Lung (tissue), 12 donors: ENCODE data around the gene COMMD4. TPM values are rescaled to one million over a fixed set of nuclear protein-coding genes. Genes with fewer than 3 reads are reported as not detected.
"Not testable (repeated sequence)": the region's sequence is repeated elsewhere in the genome, so short reads cannot be mapped to it uniquely, and the experiment has no call there.

Experiments used
- ATAC-seq: fragments of 200-7000 bp; cut with Tn5 transposase; one replicate; pipeline ENCODE4 v1.9.1; 2020; ENCODE audit warnings: moderate number of reproducible peaks; ENCODE audit not compliant: insufficient read depth, low FRiP score
- DNase-seq, 3 donors: peaks; one replicate each; pipeline ENCODE4 v3.0.0-alpha.2; 2013 to 2017
- H3K27ac ChIP-seq, 2 donors: one replicate each; pipeline ENCODE4 v1.5.1; 2013; ENCODE audit warnings: mild to moderate bottlenecking in 2 of 2, moderate library complexity in 2 of 2, control low read depth in 1 of 2, inconsistent platforms in 1 of 2, low read depth in 1 of 2, low read length in 1 of 2
- H3K27me3 ChIP-seq, 3 donors: one replicate each; pipeline ENCODE4 v1.5.1; 2013; ENCODE audit warnings: low read length in 2 of 3; ENCODE audit not compliant: control insufficient read depth in 3 of 3, insufficient read depth in 3 of 3
- H3K36me3 ChIP-seq, 4 donors: one replicate each; pipeline ENCODE4 v1.5.1; 2013; ENCODE audit warnings: low read length in 4 of 4, mild to moderate bottlenecking in 1 of 4, moderate library complexity in 1 of 4; ENCODE audit not compliant: control insufficient read depth in 4 of 4, insufficient read depth in 4 of 4
- H3K4me1 ChIP-seq, 5 donors: one replicate each; pipeline ENCODE4 v1.5.1; 2013; ENCODE audit warnings: low read length in 5 of 5, mild to moderate bottlenecking in 2 of 5, moderate library complexity in 1 of 5; ENCODE audit not compliant: control insufficient read depth in 5 of 5, insufficient read depth in 5 of 5
- H3K4me3 ChIP-seq: one replicate; pipeline ENCODE4 v1.5.1; 2013; ENCODE audit warnings: mild to moderate bottlenecking, control low read depth, moderate library complexity
- H3K9ac ChIP-seq, 2 donors: one replicate each; pipeline ENCODE4 v1.5.1; 2013; ENCODE audit warnings: low read length in 2 of 2, control low read depth in 1 of 2; ENCODE audit not compliant: insufficient read depth in 1 of 2
- H3K9me3 ChIP-seq, 4 donors: one replicate each; pipeline ENCODE4 v1.5.1; 2013; ENCODE audit warnings: low read length in 3 of 4, mild to moderate bottlenecking in 1 of 4, moderate library complexity in 1 of 4; ENCODE audit not compliant: control insufficient read depth in 4 of 4, insufficient read depth in 3 of 4
- WGBS, 2 donors: extraction: QIAGEN DNeasy Blood & Tissue Kit; methylation state at CpG; one replicate each; pipeline ENCODE4 v1.1.7; 2013; 5-methylcytosine and 5-hydroxymethylcytosine counted together
- polyA plus RNA-seq, 2 donors: library from polyadenylated mRNA; stranded (reverse); fragments of 200-250 nt; gene quantifications; one replicate each; pipeline ENCODE4 v1.2.1, GENCODE V29; 2013
- total RNA-seq, 2 donors: library from RNA; depleted of rRNA in 1 of 2; stranded (reverse); fragments of >200 nt in 1 of 2; gene quantifications; one replicate each; pipeline ENCODE4 v1.2.1, GENCODE V29; 2014 to 2021
- TF ChIP-seq, protein P1 (sequence below): IDR thresholded peaks from 2 replicates; pipeline ENCODE4 v1.5.1; 2012; ENCODE audit warnings: mild to moderate bottlenecking; ENCODE audit errors: control extremely low read depth, extremely low read depth
- donor health status: control.
- donor health status: control.
- donor health status: Bipolar disorder and iron deficiency.
- donor health status: healthy.
- donor health status: DM: yes; HTN: yes; CAD: no.

The COMMD4 gene
- total and polyA plus RNA-seq, 4 donors, result 36.2 to 135 (median 88.1) TPM

DNA sequence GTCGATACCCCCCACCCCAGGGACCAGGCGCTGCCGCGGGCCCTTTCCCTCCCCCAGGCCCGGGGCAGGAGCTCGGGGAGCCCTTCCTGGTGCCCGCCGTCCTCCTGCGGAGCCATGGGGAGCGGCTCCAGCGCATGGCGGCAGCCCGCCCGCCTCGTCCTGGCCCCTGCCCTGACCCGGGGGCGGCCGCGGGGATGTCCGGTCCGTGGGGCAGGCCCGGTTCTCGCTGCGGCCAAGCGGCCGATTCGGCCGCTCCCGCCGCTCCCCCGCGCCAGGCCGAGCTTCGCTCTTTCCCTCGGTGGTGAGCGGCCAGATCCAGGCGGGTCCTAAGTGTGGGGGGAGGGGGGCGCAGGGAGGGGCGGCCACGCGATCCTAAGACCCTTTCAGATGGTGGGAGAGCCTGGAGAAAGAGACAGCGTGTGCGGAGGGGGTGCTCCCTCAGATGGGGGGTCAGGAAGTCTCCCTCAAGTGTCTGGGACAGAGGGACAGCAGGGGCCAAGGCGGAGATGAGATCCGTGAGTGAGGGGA lies 12.2 kb downstream of the COMMD4 start:
- peak; percentile 21 for ATAC-seq
- WGBS, 2 donors, result 1% methylated on average over 28 to 45 of the region's 45 CpGs
- Histone ChIP-seq H3K9me3 (no peaks in the 10 kb centered on the region), H3K36me3 (no peaks in the 10 kb centered on the region), H3K27ac (peak overlapping the region in 1 of 2 donors; percentile 85), H3K4me3 (peak overlapping the region; percentile 79), H3K27me3 (peaks cover 0 to 14% (median 9%) of the 10 kb centered on the region in 3 donors), H3K9ac (peak overlapping the region in 1 of 2 donors; percentile 44), H3K4me1 (peaks cover 0 to 17% (median 4%) of the 10 kb centered on the region in 5 donors)
- peak; percentile 14 to 27 (median 16) for DNase-seq
- TF ChIP-seq, protein P1, sequence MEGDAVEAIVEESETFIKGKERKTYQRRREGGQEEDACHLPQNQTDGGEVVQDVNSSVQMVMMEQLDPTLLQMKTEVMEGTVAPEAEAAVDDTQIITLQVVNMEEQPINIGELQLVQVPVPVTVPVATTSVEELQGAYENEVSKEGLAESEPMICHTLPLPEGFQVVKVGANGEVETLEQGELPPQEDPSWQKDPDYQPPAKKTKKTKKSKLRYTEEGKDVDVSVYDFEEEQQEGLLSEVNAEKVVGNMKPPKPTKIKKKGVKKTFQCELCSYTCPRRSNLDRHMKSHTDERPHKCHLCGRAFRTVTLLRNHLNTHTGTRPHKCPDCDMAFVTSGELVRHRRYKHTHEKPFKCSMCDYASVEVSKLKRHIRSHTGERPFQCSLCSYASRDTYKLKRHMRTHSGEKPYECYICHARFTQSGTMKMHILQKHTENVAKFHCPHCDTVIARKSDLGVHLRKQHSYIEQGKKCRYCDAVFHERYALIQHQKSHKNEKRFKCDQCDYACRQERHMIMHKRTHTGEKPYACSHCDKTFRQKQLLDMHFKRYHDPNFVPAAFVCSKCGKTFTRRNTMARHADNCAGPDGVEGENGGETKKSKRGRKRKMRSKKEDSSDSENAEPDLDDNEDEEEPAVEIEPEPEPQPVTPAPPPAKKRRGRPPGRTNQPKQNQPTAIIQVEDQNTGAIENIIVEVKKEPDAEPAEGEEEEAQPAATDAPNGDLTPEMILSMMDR, result no peak

DNA sequence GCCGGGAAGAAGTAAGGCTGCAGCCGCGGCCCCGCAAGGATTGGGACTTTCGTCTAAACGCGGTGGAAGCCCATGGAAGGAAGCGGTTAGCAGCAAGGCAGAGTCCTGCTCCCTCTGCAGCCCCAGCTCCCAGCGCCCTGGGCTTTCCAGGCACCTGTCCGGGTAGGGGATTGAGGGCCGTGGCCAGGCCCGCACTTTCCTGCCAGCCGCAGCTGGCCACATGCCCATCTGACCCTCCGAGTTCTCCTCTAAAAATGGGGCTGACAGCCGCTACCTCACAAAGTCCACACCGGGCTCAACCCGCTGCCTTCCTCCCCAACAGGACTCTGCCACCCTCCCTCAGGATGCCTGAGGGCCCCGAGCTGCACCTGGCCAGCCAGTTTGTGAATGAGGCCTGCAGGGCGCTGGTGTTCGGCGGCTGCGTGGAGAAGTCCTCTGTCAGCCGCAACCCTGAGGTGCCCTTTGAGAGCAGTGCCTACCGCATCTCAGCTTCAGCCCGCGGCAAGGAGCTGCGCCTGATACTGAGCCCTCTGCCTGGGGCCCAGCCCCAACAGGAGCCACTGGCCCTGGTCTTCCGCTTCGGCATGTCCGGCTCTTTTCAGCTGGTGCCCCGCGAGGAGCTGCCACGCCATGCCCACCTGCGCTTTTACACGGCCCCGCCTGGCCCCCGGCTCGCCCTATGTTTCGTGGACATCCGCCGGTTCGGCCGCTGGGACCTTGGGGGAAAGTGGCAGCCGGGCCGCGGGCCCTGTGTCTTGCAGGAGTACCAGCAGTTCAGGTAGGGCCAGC lies 12.9 kb downstream of the COMMD4 start:
- 43 to 53% methylated on average over 46 of the region's 46 CpGs for WGBS, 2 donors
- Histone ChIP-seq H3K27me3 (peaks cover 0 to 14% (median 9%) of the 10 kb centered on the region in 3 donors), H3K4me1 (peaks cover 0 to 17% (median 4%) of the 10 kb centered on the region in 5 donors), H3K9ac (no peak overlapping the region), H3K4me3 (peak overlapping the region; percentile 79), H3K27ac (peak overlapping the region in 1 of 2 donors; percentile 85), H3K36me3 (peaks cover 0 to 2% (median 0%) of the 10 kb centered on the region in 4 donors), H3K9me3 (no peaks in the 10 kb centered on the region)
- ATAC-seq, result no peak
- TF ChIP-seq, protein P1, result no peak
- peak in 1 of 3 donors; percentile 11 for DNase-seq

DNA sequence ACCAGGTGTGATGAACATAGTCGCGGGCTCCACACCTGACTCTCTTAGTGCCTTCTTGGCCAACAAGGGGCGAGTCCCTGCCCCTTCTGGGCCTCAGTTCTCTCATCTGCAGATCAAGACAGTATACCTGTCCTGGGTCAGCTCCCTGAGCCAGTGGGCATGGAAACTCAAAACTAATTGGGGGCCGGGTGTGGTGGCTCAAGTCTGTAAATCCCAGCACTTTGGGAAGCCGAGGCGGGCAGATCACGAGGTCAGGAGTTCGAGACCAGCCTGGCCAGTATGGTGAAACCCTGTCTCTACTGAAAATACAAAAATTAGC lies 13.4 kb downstream of the COMMD4 start:
- H3K4me1 ChIP-seq, result peaks cover 0 to 17% (median 4%) of the 10 kb centered on the region in 5 donors
- H3K4me3 ChIP-seq, H3K9me3 ChIP-seq, DNase-seq, H3K9ac ChIP-seq, H3K36me3 ChIP-seq, H3K27ac ChIP-seq, ATAC-seq: not testable (repeated sequence)
- peaks cover 0 to 14% (median 9%) of the 10 kb centered on the region in 3 donors for H3K27me3 ChIP-seq
- 92 to 95% methylated on average over 8 of the region's 8 CpGs for WGBS, 2 donors

DNA sequence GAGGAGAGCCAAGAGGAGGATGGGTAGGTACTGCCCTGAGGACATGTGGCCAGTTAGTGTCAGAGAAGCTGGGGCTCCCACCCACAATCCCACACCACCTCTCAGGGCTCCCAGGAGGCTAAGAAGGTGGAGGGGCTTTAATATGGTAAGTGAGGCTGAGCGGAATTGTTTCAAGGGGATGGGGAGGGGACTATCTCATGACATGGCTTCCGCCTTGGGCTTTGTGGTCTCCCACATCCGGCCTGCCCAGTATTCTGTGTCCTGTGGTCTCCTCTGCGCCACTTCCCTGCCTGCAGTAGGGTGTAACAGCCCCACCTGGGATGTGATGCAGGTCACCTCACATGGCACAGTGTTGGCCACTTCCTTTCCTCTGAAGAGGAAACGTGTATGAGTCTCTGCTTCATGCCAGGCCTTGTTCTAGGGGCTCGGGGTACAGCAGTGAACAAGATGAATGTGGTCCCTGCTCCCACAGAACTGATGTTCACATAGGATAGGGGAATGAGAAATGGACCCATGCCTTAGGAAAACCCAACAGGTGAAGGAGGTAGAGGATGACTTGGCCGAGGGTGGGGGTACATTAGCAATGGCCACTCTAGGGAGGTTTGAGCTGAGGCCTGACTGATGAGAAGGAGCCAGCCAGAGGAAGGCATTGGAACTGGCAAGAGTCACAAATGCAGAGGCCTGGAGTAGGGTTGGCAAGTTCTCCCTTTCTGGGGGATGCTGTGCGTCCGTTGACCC lies 14.2 kb downstream of the COMMD4 start:
- TF ChIP-seq, protein P1, result no peak
- ATAC-seq, result no peak
- Histone ChIP-seq H3K4me1 (peaks cover 0 to 17% (median 4%) of the 10 kb centered on the region in 5 donors), H3K27me3 (peaks cover 0 to 14% (median 9%) of the 10 kb centered on the region in 3 donors), H3K27ac (no peak overlapping the region), H3K9me3 (no peaks in the 10 kb centered on the region), H3K4me3 (no peak overlapping the region), H3K36me3 (peaks cover 0 to 10% (median under 1%) of the 10 kb centered on the region in 4 donors), H3K9ac (no peak overlapping the region)
- no peak for DNase-seq
- WGBS, 2 donors, result 51 to 70% methylated on average over 9 of the region's 9 CpGs
